Stimulated activated CD4-positive, alpha-beta T cell treated with anti-CD3 and anti-CD28 coated beads, Interleukin-12 subunit alpha, Interleukin-12 subunit beta, amount 100 ng/mL, for 4 hours (primary cell): ENCODE data around the gene TMEM151B.
"Not testable (repeated sequence)": the region's sequence is repeated elsewhere in the genome, so short reads cannot be mapped to it uniquely, and the experiment has no call there.

Source experiments
- DNase-seq: peaks from one replicate; pipeline ENCODE4 v3.0.0-alpha.2; 2020

TMEM151B gene

DNA sequence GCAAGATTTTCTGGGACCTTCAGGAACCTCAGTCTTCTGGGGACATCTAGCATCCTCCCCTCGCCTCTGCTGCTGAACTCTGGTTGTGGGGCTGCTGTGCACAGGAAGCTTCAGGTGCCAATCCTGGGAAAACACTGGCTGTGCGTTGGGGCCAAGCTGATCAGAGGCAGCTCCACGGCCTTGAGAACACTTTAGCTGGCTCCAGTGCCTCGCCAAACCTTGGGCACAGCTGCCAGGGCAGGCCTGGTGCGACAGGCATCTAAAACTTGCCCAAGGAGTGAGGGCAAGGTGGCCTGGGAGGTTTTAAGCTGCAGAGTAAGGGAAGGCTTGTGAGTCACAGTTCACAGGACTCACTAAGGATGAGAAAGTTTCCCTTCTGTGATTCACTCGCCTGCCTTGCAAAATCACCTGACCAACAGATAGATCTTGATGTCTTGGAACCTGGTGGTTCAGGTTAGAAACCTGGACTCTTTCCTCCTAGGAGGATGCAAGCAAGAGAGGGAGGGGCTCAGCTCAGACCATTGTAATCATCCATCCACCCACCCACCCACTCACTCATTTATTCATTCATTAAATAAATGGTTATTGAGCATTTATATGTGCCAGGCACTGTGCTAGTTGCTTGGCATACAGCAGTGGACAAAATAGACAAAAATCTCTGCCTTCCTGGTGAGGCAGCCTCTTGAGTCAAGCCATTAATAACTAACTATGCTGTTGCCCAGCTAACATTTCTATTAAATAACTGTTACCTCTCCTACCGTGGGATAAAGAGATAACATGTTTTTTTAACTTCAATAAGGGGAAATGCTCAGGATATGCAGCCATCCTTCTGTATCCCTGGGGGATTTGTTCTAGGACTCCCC lies 69.7 kb downstream of the TMEM151B start:
- no peak for DNase-seq

DNA sequence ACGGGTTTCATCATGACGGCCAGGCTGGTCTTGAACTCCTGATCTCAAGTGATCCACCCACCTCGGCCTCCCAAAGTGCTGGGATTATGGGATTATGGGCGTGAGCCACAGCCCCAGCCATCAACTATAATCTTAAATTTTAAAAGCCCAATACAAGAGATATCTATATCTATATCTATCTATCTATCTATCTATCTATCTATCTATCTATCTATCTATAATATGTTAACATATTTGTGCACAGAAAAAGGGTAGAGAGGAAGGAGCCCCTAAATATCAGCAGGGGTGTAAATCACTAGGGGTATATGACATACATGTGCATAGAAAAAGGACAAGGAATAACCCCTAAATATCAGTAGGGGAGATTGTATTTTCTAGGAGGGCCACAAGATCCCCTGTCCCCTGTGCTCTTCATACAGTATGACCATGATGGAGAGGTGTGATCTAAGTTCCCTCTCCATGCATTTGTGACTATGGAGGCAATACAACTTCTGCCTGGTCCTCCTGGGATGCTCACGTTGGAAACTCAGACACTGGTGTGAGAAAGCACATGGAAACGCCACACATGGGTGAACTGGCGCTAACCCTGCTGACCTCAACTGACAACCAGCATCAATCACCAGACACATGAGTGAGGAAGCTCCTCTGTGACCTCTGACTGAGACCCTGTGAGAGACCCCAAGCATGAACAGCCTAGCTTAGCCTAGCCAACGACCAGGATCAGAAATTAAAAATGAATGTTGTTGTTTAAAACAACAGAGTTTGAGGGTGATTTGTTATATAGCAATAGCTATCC lies 71.0 kb downstream of the TMEM151B start:
- no peak for DNase-seq

DNA sequence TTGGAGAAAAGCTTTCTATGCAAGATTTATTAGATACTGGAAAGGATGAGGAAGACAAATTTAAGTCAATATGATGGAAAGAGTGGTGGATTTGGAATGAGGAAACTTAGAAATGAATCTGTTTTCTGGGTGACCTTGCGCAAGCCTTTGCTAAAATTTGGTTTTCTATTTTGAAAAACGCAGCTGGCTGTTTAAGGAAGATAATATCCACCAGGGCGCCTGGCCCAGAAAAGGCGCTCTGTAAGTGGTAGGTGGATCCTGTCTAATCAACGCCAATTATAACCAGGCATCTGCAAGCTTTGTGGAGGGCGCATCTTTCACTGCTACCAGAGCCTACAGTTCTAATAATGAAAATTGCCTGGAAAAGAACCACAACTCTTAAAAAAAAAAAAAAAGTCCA lies 71.8 kb downstream of the TMEM151B start:
- no peak for DNase-seq

DNA sequence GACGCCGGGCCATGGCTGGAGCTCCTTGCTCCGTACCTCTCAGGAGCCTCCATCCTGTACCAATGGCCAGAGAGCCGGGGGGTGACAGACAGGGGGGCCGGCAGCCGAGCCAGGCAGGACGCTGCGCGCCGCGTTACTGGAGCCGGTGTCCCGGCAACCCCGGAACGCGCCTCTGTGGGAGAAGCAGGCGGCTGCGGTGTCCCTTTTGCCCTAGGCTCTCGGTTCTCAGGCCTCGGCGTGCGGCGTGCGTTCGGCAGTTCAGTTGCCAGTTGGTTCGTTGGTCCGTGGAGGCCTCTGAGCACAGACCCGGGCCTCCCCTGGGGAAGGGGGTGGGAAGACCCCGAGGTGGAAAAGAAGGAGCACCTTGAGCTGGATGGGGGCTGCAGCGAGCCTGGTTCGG lies 72.2 kb downstream of the TMEM151B start, which contains the start of gene SPATS1:
SPATS1 (plus strand) TSS at position 162 of the 400 bp plus-strand sequence. CDS start 446 bp downstream, outside the sequence.
- DNase-seq: no peak

DNA sequence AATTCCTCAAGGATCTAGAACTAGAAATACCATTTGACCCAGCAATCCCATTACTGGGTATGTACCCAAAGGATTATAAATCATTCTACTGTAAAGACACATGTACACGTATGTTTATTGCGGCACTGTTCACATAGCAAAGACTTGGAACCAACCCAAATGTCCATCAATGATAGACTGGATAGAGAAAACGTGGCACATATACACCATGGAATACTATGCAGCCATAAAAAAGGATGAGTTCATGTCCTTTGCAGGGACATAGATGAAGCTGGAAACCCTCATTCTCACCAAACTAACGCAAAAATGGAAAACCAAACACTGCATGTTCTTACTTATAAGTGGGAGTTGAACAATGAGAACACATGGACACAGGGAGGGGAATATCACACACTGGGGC lies 76.6 kb downstream of the TMEM151B start:
- DNase-seq: not testable (repeated sequence)

DNA sequence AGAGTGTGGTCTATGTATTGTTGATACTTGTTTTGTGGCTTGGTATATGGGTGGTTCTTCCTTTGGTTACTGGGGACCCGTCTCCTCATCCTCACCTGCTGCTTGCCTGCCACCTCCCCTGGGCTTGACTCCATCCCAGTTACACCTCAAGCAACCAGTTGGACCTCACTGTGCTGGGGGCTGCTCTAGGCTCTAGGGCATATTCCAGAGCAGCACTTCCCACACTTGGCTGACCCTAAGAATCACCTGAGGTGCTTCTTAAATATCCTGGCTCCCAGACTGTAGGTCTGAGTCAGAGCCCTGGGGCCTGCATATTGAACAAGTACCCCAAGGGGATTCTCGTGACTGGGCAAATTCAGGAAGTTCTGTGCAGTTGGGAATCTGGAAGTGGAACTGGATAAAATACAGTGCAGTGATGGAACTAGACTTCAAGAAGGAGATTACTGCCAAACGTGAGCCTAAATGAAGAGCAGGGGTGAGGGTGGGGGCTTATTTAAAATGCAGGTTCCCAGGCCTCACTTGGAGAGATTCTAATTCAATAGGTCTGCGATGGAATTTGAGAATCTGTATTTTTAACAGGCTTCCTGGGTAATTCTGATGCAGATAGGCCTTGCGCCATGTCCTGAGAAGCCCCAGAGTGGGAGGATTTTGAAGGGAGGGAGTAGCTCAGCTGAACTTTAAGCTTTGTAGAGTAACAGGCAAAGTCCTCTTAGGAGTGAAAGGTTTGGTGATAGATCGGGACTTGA lies 79.8 kb downstream of the TMEM151B start:
- DNase-seq: no peak

DNA sequence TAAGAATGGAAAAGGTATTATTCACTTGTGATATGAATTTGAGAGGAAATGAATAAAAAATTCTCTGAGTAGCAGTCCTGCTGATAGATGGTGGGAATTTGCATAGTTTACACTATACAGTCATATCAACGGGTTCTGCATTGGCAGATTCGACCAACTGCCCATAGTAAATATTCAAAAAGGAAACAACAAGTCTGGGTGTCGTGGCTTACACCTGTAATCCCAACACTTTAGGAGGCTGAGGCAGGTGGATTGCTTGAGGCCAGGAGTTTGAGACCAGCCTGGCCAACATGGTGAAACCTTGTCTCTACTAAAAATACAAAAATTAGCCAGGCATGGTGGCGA lies 80.4 kb downstream of the TMEM151B start:
- DNase-seq: not testable (repeated sequence)

DNA sequence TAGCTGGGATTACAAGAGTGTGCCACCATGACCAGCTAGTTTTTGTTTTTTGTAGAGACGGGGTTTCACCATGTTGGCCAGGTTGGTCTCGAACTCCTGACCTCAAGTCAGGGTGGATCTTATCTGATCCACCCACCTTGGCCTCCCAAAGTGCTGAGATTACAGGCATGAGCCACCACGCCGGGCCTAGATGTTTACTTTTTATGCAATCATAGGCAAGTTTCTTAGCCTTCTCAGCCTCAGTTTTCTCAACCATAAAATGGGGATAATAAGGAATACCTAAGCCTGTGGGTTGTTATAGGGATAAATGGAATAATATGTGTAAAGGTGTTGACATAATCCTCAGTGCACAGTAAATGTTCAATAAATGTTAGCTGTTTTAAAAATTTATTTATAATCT lies 82.0 kb downstream of the TMEM151B start:
- DNase-seq: no peak

DNA sequence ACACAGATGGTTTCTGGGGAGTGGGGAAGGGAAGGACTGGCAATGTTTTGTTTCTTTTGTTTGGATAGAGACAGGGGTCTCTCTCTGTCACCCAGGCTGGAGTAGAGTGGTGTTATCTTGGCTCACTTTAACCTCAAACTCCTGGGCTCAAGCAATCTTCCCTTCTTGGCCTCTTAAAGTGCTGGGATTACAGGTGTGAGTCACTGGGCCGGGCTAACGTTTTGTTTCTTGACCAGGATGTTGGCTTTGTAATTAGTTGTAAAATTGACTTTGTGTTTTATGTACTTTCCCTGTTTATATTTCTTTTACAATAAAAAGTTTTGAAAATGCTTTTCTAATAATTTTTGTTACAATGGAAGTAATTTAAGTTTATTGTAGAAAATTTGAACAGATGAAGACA lies 83.1 kb downstream of the TMEM151B start:
- DNase-seq: no peak

DNA sequence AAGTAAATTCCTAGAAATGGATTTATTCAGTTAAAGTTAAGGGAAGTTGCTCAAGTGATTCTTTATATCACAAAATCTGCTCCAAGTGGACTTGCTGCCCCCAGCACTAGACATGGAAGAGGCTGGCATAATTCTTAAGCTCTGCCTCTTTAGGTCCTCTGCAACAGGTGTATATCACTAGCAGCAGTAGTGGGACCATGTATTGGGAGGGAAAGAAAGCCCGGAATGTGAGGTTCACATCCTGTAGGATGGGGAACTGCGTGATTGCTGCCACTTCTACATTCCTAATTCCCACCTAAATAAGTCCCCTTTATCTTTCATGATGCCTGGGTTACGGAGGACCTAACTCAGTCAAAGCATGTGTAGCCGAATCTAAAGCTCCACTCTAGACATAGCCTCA lies 85.4 kb downstream of the TMEM151B start:
- DNase-seq: no peak

DNA sequence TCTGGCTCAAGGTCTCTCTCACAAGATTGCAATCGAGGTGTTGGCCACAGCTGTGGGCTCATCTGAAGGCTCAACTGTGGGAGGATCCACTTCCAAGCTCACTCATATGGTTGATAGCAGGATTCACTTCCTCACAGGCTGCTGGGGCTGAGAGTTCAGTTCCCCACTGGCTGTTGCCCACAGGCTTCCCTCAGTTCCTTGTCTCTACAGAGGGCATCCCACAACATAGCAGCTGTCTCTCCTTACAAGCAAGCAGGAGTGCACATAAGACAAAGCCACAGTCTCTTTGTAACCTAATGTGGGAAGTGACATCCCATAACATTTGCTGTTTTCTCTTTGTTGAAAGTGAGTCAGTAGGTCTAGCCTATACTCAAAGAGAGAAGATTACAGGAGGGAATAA lies 86.2 kb downstream of the TMEM151B start:
- DNase-seq: no peak
